NCI-H2029 (cell line): ENCODE results near the gene CCDC92B.
"Not testable (repeated sequence)": the region's sequence is repeated elsewhere in the genome, so short reads cannot be mapped to it uniquely, and the experiment has no call there.

ENCODE experiments used
- DNase-seq: peaks from one replicate; lab custom pipeline; 2025; lab: John Stamatoyannopoulos, UW

The CCDC92B gene

DNA sequence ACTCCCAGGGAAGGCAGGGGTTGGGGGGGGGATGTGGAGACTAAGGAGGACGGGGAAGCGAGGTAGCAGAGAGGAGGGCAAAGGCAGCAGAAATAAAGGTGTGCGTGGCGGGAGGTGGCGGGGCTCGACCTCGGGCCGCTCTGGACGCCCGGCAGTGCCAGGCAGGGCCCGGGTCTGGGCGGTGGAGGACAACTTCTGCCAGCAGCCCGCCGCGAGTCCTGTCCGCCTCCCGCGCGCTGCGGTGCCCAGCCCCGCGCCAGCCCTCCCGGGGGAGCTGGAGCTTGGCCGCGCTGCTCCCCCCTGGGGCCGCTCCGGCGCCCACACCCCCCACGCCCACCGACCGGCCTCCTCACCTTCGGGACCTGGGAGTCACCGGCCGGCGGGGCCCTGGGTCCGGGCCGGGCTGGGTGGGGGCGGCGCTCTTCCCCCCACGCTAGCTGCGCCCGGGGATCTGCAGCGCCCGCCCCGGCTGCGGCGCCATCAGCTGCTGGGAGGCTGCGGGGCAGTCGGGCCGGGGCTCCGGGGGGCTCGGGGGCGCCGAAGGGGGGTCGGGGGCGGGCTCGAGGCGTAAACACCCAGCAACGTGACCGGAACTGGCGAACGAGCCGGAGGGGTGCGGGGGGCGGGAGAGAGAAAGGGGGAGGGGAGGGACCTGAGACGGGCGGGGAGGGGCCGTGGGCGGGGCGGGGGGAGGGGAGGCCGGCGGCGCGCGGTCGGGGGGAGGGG lies at the start of gene CCDC92B:
Gene CCDC92B (minus strand): TSS at position 595 of the 726 bp plus-strand sequence. CDS start 14,507 bp downstream, outside the sequence.
- no peak for DNase-seq

DNA sequence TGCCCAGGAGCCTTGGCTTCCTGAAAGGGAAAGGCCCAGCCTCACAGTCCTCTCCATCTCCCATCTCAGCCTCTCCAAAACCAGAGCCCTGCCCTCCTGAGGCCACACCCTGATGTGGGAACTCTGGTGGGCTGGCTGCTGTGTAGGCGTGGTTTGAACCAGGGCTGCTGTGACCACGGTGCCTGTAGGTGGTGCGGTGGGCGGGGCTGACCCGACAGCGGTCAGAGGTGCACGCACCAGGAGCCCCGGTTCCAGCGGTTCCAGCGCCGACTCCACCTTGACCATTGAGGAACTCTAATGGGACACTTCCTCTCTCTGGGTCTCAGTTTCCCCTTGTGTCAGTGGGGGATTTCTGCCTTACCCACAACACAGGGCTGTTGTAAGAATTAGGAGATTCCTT lies 49.2 kb upstream of the CCDC92B start:
- no peak for DNase-seq

DNA sequence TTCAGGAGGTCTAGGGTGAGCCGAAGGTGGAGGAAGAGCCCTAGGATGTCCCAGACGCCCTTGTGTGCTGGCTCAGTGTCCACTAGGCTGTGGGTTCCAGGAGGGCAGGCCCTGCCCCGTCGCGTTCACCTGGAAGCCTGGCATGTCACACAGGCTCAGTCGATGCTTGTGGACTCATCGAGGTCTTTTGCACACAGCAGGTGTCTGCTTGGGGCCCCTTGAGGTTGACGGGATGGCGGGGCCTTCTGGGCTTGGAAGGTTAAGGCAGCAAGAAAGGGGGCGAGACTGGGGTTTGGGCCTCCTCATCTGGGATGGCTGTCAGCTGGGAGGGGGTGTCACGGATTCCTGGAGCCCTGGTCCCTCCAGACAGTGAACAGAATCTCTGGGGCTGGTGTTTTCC lies 48.7 kb upstream of the CCDC92B start:
- no peak for DNase-seq

DNA sequence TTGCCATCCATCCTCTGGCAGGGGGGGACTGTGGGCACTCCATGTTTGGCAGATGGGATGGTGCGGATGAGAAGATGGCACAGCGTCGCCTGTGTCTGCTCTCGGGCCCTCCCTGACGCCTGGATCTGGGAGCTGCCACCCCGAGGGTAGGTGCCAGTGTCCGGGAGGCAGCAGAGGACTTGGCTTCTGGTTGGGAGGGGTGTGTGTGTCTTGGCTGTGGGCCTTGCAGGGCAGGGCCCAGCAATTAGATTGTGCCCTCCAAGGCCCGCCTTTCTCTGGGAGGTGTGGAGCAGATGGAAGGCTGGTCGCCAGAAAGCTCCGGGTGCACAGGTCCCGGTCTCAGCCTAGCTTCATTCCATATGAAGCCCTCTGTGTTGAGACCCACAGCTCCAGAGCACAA lies 48.2 kb upstream of the CCDC92B start:
- peak; percentile 37 for DNase-seq

DNA sequence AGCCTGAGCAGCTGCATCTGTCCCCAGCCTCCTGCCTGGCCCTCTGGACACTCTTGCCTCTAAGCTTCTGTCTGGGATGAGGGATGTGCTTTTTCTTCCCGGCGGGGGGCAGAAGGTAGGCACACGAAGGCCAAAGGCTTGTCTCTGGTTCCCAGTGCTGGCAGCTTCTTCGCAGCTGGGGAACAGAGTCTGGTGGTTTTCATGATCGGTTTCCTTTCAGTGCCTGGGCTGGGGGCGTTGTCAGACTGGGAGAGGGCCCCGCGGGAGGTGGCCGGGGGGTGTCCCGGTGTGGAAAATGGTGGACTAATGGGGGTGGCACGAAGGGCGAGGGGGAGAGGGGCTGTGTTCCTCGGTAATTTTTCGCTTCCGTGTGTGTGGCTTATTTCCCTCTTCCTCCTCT lies 47.8 kb upstream of the CCDC92B start:
- DNase-seq, result no peak

DNA sequence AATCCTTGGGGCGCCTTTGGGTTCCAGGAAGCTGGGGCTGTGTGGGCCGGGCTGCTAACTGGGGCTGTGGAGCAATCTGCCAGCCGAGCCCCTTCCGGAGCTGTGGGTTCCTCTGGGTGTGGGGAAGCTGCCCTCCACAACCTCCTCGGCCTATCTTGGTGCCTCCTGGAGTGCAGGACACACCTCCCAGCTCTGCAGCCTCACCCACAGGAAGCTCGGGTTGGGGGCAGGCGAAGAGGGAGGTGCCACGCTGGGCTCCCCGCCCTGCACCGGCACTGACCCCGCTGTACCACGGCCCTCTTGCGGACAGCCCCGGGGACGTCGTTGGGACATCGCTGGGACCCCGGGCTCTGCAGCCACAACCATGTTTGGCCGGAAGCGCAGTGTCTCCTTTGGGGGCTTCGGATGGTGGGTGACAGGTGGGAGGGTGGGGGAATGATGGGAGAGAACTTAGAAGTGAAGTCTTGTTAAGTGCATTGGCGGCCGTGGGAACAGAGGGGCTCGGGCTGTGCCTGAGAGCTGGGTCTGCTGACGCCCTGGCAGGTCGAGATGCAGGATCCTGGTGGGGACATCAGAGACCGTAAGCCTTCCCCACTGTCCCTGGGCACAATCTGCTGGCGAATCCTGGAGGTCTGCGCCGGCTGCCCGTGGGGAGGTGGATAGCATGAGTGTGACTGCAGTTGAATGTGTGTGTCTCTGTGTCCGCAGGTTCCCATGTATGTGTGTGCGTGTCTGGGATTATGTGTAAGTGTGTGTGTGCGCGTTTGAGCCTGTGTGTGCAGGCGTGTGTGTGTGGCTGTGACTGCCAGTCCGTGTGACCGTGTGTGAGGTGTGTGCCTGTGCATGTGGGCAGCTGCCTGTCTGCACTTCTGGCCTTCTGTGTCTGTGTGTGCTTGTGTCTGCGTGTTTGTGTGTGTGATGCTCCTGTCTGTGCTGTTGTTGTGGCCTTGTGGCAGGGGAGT lies 47.0 kb upstream of the CCDC92B start, which contains the start of gene RAP1GAP2:
Gene RAP1GAP2 (plus strand): TSS at position 275 of the 962 bp plus-strand sequence. CDS start 90 bp downstream, at position 365.
- no peak for DNase-seq

DNA sequence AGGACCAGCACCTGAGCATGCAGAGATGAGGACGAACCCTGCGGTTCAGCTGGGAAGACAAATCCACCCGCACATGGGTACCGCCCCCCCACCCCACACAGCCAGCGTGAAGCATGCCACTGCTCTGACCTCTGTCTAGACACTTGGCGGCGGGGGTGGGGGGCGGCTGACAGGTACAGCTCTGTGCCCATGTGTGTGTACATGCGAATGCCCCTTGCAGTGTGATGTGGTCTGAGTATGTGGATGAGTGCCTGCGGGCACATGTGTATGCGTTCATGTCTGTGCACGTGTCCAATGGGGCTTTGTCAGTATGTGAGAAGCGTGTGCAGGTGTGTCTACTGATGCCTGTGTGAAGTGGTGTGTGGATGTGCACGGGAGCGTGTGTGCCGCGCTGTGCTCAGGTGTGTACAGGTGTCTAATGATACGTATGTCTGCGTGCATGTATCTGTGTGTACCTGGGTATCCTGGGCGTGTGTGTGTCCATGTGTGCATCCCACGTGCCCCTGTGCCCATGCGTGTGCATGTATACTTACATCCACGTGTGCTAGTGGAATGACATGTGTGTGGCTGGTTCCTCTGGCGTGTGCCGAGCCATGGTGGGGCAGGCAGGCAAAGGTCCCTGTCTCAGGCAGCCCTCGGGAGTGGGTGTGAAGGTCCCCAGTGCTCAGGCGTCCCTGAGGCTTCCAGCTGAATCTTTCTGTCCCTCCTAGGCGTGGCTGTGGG lies 46.1 kb upstream of the CCDC92B start:
- DNase-seq, result no peak

DNA sequence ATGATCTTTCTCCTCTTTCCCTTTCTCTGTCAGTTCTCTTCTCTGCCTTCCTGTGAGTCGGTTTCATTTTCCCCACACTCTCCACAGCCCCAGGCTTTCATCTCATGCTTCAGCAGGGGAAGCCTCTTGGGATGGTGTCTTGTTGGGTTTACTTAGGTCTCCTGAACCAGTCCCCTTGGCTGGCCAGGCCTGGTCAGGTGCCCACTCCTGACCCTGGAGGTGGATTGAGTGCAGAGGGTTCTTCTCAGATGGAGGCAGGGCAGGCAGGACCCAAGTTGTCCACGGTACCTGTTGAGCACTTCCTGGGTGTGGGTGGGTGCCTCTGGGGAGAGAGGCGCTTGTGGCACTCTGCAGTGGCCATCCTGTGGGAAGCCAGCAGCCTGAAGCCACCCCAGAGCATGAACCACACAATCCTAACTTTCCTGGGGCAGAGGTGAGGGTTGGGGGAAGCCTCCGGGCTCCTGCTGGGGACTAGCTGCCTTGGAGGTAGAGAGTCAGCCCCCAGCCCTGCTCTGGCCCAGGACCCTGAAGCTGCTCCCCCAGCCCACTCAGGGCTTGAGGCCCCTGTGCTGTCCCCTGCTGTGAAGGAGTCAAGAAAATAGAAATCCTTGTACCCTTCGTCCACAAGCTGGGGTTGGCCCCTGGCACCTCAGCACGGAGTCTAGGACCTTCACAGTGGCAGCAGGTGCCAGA lies 44.8 kb upstream of the CCDC92B start:
- DNase-seq, result no peak

DNA sequence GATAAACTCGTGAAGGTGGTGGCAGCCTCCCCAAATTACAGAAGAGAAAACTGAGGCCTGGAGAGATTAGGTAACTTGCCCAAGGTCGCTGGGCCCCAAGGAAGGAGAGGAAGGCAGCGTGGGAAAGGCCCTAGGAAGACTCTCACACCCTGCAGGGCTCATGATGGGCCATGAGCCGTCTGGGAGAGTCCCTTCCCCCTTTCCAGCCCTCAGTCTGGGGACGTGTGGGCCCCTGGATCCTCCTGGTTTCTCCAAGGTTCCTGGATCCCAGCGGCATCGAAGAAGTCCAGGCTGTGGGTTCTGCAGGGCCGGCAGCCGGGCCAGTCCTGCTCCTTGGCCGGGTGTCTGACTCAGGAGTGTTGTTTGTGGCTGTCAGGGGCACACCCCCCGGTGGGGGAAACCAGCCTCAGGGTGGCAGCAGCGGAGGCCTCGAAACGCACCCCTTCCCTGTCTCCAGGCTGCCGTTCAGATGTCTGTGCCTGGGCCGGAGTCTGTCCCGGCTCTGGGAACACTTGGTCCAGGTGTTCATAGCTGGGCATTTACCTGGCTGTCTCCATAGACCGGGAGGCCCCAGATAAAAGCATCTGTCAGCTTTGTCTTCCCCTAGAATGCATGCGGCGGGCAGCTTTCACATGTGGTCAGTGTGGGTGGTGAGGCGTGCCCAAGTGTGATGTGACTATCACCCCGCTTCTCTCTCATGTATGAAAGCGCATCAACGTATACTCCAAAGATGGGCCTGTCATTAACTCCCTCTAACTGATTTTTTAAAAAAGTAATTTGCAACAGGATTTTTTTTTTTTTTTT lies 43.1 kb upstream of the CCDC92B start:
- no peak for DNase-seq

DNA sequence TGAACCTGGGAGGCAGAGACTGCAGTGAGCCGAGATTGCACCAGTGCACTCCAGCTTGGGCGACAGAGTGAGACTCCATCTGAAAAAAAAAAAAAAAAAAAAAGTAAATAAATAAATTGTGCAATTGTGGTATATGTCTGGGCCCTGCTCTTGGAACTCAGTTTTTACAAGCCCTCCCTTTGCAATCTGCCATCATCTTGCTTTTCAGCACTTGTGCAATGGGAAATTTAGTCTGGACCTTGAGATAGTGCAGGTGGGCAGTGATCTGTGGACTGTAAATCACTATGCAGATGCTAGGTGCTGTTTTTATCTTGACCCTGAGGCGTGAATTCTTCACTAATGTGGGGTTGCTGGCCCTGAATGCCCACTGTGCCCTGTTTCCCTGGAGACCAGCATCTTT lies 40.2 kb upstream of the CCDC92B start:
- no peak for DNase-seq

DNA sequence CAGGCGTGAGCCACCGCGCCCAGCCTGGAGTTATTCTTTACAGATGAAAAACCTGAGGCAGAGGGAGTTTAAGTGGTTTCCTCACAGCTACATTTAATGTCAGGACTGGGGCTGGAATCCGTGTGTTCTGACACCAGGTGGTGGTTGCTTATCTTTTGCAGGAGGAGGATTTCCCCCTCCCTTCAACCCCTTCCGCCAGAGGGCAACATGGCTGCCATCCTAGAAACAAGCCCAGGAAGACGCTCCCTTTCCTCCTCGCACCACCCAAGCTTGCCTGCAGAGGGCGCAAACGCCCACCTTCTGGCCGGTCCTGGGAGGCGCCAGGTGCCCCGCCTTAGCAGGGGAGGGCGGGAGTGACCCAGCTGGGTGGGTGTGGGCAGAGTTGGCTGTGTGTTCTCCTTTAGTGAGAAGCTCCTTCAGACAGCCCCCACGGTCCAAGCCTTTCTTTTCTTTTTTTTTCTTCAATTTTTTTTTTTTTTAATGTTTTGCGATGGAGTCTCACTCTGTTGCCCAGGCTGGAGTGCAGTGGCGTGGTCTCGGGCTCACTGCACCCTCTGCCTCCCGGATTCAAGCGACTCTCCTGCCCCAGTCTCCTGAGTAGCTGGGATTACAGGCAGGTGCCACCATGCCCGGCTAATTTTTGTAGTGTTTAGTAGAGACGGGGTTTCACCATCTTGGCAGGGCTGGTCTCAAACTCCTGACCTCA lies 36.9 kb upstream of the CCDC92B start:
- DNase-seq, result peak; percentile 54

DNA sequence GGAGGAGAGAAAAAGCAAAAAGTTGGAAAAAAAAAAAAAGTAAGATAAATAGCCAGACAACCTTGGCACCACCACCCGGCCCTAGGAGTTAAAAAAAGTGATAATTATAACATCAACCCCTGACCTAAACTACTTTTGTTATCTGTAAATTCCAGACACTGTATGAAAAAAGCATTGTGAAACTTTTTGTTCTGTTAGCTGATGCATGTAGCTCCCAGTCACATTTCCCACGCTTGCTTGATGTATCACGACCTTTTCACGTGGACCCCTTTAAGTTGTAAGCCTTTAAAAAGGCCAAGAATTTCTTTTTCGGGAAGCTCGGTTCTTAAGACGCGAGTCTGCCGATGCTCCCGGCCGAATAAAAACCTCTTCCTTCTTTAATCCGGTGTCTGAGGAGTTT lies 35.9 kb upstream of the CCDC92B start:
- not testable (repeated sequence) for DNase-seq

DNA sequence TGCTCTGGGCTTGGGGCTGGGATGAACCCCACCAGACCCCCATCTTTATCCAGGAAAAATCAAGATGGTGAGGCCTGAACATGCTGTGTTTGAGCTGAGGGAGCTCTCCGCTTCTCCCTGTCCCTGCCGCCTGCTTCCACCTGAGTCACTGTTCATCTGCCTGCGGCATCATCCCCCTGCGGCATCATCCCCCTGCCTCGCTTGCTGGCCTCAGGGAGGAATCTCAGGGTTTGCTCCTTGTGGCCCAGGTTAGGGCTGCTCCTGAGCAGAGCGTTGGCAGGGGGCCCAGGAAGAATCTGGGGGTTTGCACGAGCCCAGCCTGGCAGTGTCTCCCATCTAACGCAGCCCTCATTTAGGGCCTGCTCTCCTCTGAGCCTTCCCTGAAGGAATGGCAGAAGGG lies 35.4 kb upstream of the CCDC92B start:
- no peak for DNase-seq

DNA sequence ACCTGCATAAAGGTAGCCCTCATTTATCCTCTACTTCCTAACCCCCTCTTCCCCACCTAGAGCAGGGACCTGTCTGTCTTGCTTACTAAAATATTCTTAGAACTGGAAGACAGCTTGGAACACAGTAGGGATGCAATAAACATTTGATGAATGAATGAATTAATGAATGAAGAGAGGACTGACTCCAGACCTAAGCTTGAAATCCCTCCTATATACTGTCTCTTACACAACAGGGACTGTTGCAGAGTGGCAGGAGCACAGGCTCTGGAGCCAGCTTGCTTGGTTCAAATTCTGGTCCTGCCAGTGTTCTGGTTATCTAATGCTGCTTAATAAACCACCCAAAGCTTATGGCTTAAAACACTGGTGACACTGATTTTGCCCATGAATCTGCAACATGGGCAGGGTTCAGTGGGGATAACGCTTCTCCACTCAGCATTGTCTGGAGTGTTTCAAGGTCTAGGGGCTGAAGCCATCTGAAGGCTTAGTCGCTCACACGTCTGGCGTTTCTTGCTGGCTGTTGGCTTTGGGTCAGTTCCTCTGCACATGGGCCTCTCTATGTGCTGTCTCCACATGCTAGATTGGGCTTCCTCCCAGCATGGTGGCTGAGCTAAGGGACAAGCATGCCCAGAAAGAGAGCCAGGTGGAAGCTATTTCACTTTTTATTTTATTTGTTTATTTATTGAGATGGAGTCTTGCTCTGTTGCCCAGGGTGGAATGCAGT lies 34.0 kb upstream of the CCDC92B start:
- DNase-seq, result no peak

DNA sequence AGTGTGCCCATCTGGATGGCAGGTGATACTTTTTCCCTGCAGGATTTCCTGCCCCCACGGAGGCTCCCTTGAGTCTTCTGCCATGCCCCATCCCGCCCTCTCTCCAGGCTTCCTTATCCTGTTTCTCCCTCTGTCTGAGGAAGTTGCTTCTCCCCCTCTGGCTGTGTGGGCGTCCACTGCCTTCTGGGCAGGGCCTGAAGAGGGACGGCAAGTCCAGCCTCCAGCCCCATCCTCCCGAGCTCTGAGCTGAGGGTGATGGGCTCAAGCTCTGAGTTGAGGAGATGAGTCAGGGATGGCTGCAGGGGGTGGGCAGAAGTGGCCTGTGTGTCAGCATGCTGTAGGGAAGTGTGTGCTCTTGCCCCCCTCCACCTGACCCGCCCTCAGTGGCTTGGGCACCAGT lies 32.6 kb upstream of the CCDC92B start:
- no peak for DNase-seq

DNA sequence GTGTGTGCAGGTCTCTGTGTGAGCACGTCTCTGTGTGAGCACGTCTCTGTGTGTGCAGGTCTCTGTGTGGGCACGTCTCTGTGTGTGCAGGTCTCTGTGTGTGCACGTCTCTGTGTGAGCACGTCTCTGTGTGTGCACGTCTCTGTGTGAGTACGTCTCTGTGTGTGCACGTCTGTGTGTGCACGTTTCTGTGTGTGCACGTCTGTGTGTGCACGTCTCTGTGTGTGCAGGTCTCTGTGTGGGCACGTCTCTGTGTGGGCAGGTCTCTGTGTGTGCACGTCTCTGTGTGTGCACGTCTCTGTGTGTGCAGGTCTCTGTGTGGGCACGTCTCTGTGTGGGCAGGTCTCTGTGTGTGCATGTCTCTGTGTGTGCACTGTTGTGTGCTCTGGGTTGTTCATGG lies 32.1 kb upstream of the CCDC92B start:
- not testable (repeated sequence) for DNase-seq

DNA sequence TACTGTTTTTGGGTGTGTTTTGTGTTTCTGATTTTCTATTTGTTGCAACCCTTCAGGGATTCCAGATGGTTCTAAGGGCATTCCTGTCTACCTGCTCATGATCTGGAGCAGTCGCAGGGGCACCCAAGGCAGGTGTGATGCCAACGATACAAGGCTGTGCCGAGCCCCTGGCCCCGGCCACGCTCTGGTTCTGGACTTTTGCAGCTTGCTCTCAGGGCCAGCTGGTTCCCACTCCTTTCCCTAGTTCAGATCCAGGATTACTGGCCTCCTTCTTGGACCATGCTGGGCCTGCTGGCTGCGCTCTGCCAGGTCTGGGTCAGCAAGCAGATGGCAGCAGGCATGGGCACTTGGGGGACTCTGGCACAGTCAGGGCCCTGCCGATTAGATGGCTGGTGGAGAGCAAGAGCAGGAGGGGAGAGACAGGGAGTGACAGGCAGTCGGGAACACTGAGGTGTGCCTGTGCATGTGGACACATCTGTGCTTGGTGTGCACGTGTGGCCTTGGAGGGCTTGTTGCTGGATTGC lies 31.5 kb upstream of the CCDC92B start:
- DNase-seq, result no peak

DNA sequence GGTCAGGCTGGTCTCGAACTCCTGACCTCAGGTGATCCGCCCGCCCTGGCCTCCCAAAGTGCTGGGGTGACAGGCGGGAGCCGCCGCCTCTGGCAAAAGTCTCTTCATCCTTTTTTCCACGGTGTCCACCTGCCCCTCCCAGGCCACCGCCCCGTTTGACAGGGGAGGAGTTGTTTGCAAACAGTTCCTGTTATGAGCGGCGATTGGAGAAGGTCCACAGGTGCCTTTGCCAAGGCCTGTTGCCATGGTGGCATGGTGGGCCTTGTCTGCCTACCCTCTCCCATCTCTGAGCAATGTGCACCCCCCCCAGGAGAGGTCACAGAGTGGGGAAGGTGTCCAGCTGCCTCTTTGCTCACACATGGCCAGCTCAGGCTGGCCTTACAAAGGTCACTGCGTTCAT lies 30.8 kb upstream of the CCDC92B start:
- DNase-seq, result no peak

DNA sequence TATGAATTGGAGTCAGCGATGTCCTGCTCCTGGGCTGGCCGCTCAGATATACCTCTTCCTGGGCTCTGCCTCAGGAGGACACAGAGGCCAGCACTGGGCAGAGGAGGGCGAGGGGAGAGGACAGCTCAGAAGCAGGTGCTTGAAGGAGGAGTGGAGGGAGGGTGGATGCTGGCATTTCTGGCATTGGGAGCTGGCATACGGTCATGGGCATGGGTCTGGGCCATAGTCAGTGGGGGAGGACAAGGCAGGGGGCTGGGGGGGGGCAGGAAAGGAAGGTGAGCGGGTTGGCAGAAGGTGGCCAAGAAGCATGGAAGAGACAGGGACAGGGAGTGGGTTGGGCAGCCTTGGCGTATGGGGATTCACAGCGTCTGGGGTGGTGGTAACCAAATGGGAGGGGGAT lies 30.1 kb upstream of the CCDC92B start:
- no peak for DNase-seq
